Immature natural killer cell (primary cell): ENCODE results near the gene TBC1D22A. TPM values are rescaled to one million over a fixed set of nuclear protein-coding genes. Genes with fewer than 3 reads are reported as not detected.
A peak's percentile ranks its signal among the peaks of the same experiment; 100 is the strongest.

ENCODE experiments used
- DNase-seq, 3 donors: peaks; one replicate each; pipeline ENCODE4 v3.0.0; 2022; ENCODE audit warnings: mixed read lengths in 1 of 3
- H3K27ac Mint-ChIP-seq, 6 donors: one replicate each; pipeline ENCODE4 v1.8.0; 2020; ENCODE audit warnings: mixed read lengths in 6 of 6, mild to moderate bottlenecking in 5 of 6, inconsistent platforms in 4 of 6, moderate library complexity in 3 of 6
- H3K27me3 Mint-ChIP-seq, 3 donors: one replicate each; pipeline ENCODE4 v1.8.0; 2020 to 2021; ENCODE audit warnings: low read depth in 3 of 3, mild to moderate bottlenecking in 3 of 3, mixed read lengths in 3 of 3, moderate library complexity in 3 of 3, inconsistent platforms in 1 of 3
- H3K36me3 Mint-ChIP-seq, 3 donors: one replicate each; pipeline ENCODE4 v1.8.0; 2020; ENCODE audit warnings: mixed read lengths in 3 of 3, inconsistent platforms in 2 of 3, mild to moderate bottlenecking in 2 of 3
- H3K4me1 Mint-ChIP-seq, 2 donors: one replicate each; pipeline ENCODE4 v1.8.0; 2020; ENCODE audit warnings: inconsistent platforms in 2 of 2, mild to moderate bottlenecking in 2 of 2, mixed read lengths in 2 of 2, moderate library complexity in 1 of 2
- H3K4me3 Mint-ChIP-seq, 5 donors: one replicate each; pipeline ENCODE4 v1.8.0; 2020; ENCODE audit warnings: mild to moderate bottlenecking in 5 of 5, mixed read lengths in 5 of 5, inconsistent platforms in 3 of 5, moderate library complexity in 3 of 5
- H3K9me3 Mint-ChIP-seq, 6 donors: one replicate each; pipeline ENCODE4 v1.8.0; 2020; ENCODE audit warnings: mild to moderate bottlenecking in 6 of 6, mixed read lengths in 6 of 6, inconsistent platforms in 4 of 6, moderate library complexity in 3 of 6
- polyA plus RNA-seq, 3 donors: library from polyadenylated mRNA; unstranded; fragments of 300-500 nt; fragmentation: Illumina TruSeq; gene quantifications; one replicate each; pipeline ENCODE4 v1.2.3, GENCODE V29; 2021

Gene TBC1D22A
- polyA plus RNA-seq, 3 donors from 2014 or later = 20.6 to 28.0 (median 24.0) TPM

- peaks cover 0 to 3% (median 0%) of the 10 kb centered on the region in 3 donors for H3K27me3 Mint-ChIP-seq
- H3K27ac Mint-ChIP-seq = peak overlapping the region in 3 of 6 donors; percentile 27 to 78 (median 48)
- no peak for DNase-seq
- H3K9me3 Mint-ChIP-seq = no peaks in the 10 kb centered on the region
- no peak overlapping the region for H3K4me3 Mint-ChIP-seq
- peaks cover 0 to 4% (median 4%) of the 10 kb centered on the region in 3 donors for H3K36me3 Mint-ChIP-seq
- peaks cover 46 to 73% of the 10 kb centered on the region in 2 donors for H3K4me1 Mint-ChIP-seq
These were observed 121.9 kb downstream of the TBC1D22A start for GRCh38 chr22:46884365-46884764.

DNA sequence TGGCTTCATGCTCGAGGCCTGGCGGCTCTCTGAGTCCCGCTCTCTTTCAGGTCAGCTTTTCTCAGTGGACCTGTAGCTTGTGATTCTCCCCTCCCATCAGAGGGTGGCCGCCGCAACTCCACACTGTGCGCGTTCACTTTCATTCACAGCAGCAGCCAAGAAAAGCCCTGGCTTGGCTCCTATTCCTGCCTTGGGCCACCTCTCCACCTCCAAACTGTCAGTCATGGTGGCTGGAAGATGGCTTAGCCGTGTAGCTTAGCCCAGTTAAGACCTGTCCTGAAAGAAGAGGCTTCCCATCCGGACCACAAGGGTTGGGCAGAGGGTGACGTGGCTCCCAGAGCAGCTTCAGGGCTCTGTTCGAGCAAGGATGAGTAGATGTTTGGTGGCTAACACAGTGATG, 125.5 kb downstream of the TBC1D22A start:
- no peak overlapping the region for H3K27ac Mint-ChIP-seq
- no peak overlapping the region for H3K4me3 Mint-ChIP-seq
- H3K9me3 Mint-ChIP-seq = no peaks in the 10 kb centered on the region
- peaks cover 0 to 4% (median 4%) of the 10 kb centered on the region in 3 donors for H3K36me3 Mint-ChIP-seq
- peaks cover 0 to 1% (median 0%) of the 10 kb centered on the region in 3 donors for H3K27me3 Mint-ChIP-seq
- peaks cover 15 to 50% of the 10 kb centered on the region in 2 donors for H3K4me1 Mint-ChIP-seq
- no peak for DNase-seq

GRCh38 chr22:46890819-46891218, 128.4 kb downstream of the TBC1D22A start:
- no peak overlapping the region for H3K27ac Mint-ChIP-seq
- H3K4me3 Mint-ChIP-seq = no peak overlapping the region
- no peak for DNase-seq
- no peaks in the 10 kb centered on the region for H3K9me3 Mint-ChIP-seq
- H3K36me3 Mint-ChIP-seq = peaks cover 3 to 18% (median 4%) of the 10 kb centered on the region in 3 donors
- peaks cover 0 to 2% (median 1%) of the 10 kb centered on the region in 3 donors for H3K27me3 Mint-ChIP-seq
- peaks cover 9 to 33% of the 10 kb centered on the region in 2 donors for H3K4me1 Mint-ChIP-seq

- no peaks in the 10 kb centered on the region for H3K9me3 Mint-ChIP-seq
- H3K4me1 Mint-ChIP-seq = peaks cover 13 to 39% of the 10 kb centered on the region in 2 donors
- H3K36me3 Mint-ChIP-seq = peaks cover 5 to 25% (median 10%) of the 10 kb centered on the region in 3 donors
- no peak for DNase-seq
- H3K4me3 Mint-ChIP-seq = no peak overlapping the region
- peaks cover 0 to 2% (median 1%) of the 10 kb centered on the region in 3 donors for H3K27me3 Mint-ChIP-seq
- H3K27ac Mint-ChIP-seq = peak overlapping the region in 1 of 6 donors; percentile 10
These were observed 129.0 kb downstream of the TBC1D22A start for GRCh38 chr22:46891382-46891951.

DNA sequence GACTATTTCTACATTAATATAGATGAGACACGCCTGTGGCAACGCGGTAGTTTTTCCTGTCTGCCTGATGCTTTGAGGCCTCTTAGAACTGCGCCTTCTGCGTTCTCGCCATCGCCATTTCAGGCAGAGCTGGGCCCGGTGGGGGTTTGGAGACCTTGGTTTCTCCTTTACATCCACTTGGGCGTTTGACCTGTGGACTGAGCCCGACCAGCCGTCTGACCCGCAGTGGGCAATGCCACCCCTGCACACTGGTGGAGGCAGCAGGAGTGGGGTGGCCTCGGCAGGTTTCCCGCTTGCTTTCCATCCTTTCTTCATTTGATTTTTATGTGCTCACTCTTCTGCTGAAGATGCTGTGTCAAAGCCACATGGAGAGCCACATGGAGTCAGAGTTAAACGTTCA, 130.4 kb downstream of the TBC1D22A start:
- H3K9me3 Mint-ChIP-seq = no peaks in the 10 kb centered on the region
- H3K27me3 Mint-ChIP-seq = peaks cover 0 to 3% (median 0%) of the 10 kb centered on the region in 3 donors
- H3K27ac Mint-ChIP-seq = peak overlapping the region in 1 of 6 donors; percentile 29
- no peak for DNase-seq
- H3K36me3 Mint-ChIP-seq = peaks cover 5 to 25% (median 12%) of the 10 kb centered on the region in 3 donors
- peaks cover 14 to 32% of the 10 kb centered on the region in 2 donors for H3K4me1 Mint-ChIP-seq
- H3K4me3 Mint-ChIP-seq = no peak overlapping the region

DNA sequence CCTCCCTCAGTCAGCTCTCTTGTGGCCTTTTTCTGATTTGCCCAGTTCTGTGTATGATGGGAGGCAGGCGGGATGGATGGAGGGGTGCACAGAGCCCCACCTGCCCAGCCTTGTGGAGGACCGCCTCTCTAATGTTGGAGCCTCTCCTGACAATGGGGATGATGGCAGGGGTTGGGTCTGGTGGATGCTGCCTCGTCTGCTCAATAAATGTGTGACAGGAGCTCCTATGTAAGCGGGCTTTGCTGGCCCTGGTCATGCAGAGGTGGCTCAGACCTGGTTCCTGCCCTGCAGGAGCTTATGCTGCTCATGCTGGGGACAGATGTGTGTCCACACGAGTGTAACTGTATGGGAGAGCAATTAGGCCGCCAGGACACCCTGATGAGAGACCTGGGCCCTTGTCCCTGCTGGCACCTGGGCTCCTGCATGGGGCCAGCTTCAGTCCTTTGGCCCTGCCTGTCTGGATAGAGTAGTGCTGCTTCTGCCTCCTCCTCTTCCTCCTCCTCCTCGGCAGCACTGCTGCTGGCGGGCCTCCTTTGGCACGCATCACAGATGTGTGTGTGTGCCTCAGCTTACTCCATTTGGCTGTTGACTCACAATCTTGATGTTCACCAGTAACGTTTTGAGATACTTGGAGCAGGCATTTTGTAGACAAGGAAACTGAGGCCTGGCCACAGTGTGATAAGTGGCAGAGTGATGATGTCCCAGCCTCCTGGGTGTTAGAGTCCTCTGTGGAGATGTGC, 131.0 kb downstream of the TBC1D22A start:
- peaks cover 5 to 25% (median 12%) of the 10 kb centered on the region in 3 donors for H3K36me3 Mint-ChIP-seq
- peaks cover 13 to 36% of the 10 kb centered on the region in 2 donors for H3K4me1 Mint-ChIP-seq

GRCh38 chr22:46894081-46894671, 131.7 kb downstream of the TBC1D22A start:
- DNase-seq = no peak
- H3K27me3 Mint-ChIP-seq = peaks cover 0 to 3% (median 0%) of the 10 kb centered on the region in 3 donors
- H3K27ac Mint-ChIP-seq = peak overlapping the region in 1 of 6 donors; percentile 36
- peaks cover 5 to 25% (median 12%) of the 10 kb centered on the region in 3 donors for H3K36me3 Mint-ChIP-seq
- H3K9me3 Mint-ChIP-seq = no peaks in the 10 kb centered on the region
- H3K4me1 Mint-ChIP-seq = peaks cover 13 to 37% of the 10 kb centered on the region in 2 donors
- H3K4me3 Mint-ChIP-seq = no peak overlapping the region

More for the DNA sequence above, 131.0 kb downstream of the TBC1D22A start:
- Mint-ChIP-seq H3K27me3 (peaks cover 0 to 3% (median 0%) of the 10 kb centered on the region in 3 donors), H3K9me3 (no peaks in the 10 kb centered on the region), H3K27ac (peak overlapping the region in 1 of 6 donors; percentile 29), H3K4me3 (no peak overlapping the region)
- DNase-seq = no peak

DNA sequence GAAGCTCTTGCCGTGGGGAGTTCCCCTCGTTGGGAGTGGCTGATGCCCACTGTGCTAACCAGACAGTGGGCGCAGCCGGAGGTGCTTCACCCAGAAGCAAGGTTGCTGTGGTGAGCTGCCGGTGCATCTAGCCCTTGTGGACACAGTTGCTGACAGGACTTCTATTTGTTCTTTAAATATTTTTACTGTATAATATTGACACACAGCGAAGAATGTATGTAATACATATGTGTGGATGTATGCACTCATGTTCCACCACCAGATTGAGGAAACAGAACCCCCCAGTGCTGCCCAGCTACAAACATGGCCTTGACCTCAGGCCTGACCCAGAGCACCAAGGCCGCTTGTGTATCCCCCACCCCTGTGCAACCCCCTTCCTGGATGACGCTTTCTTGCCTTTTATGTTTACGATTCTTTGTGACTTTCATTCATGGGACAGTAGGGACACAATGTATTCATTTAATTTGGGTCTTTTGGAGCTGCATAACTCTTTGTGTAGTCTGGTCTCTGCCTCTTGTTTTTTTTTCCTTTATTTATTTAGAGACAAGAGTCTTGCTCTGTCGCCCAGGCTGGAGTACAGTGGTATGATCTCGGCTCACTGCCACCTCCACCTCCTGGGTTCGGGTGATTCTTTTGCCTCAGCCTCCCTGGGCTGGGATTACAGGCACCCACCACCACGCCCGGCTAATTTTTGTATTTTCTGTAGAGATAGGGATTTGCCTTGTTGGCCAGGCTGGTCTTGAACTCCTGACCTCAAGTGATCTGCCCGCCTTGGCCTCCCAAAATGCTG, 132.6 kb downstream of the TBC1D22A start:
- Mint-ChIP-seq H3K36me3 (peaks cover 5 to 25% (median 12%) of the 10 kb centered on the region in 3 donors), H3K4me1 (peaks cover 11 to 32% of the 10 kb centered on the region in 2 donors), H3K4me3 (no peak overlapping the region), H3K27me3 (peaks cover 0 to 3% (median 2%) of the 10 kb centered on the region in 3 donors), H3K9me3 (no peaks in the 10 kb centered on the region), H3K27ac (no peak overlapping the region)
- no peak for DNase-seq

DNA sequence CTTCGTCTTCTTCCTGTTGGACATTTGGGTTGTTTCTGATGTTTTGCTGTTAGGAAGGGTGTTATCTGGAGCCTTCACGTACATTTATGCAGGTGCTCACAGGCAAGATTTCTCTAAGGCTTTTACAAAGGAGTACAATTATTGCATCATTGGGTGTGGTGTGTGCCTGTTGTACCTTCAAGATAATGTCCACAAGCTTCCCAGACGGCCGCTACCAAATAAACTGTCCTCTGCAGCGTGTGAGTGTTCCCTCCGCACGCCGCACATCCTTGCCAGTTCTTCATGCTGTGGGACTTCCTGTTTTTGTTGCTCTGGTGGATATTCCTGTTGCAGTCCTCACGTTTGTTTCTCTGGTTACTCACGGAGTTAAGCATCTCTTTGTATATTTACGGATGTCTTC, 133.3 kb downstream of the TBC1D22A start:
- Mint-ChIP-seq H3K36me3 (peaks cover 5 to 25% (median 12%) of the 10 kb centered on the region in 3 donors), H3K27me3 (peaks cover 0 to 3% (median 2%) of the 10 kb centered on the region in 3 donors), H3K4me3 (no peak overlapping the region), H3K4me1 (peaks cover 16 to 34% of the 10 kb centered on the region in 2 donors), H3K27ac (peak overlapping the region in 2 of 6 donors; percentile 3 to 27), H3K9me3 (no peaks in the 10 kb centered on the region)
- no peak for DNase-seq

DNA sequence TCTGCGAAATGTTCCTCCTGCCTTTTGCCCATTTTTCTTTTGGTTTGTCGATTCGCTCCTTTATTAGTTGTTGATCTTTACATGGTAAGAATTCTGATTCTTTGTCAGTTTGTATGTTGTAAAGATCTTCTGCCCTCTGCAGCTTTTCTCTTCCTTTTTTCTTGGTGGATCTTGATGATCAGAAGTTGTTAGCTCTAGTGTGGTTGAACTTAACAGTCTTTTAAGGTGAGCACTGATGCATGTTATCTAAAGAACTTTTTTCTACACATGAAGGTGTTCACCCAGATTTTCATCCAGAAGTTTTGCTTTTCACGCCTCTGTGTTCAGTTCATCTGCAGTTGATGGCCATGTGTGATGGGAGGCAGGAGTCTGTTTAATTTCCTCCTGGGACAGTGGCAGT, 133.7 kb downstream of the TBC1D22A start:
- H3K36me3 Mint-ChIP-seq = peaks cover 5 to 25% (median 12%) of the 10 kb centered on the region in 3 donors
- no peak for DNase-seq
- peaks cover 0 to 3% (median 2%) of the 10 kb centered on the region in 3 donors for H3K27me3 Mint-ChIP-seq
- peaks cover 16 to 34% of the 10 kb centered on the region in 2 donors for H3K4me1 Mint-ChIP-seq
- H3K4me3 Mint-ChIP-seq = no peak overlapping the region
- H3K9me3 Mint-ChIP-seq = no peaks in the 10 kb centered on the region
- peak overlapping the region in 3 of 6 donors; percentile 3 to 27 (median 14) for H3K27ac Mint-ChIP-seq

- H3K27me3 Mint-ChIP-seq = peaks cover 0 to 3% (median 2%) of the 10 kb centered on the region in 3 donors
- no peak for DNase-seq
- H3K27ac Mint-ChIP-seq = peak overlapping the region in 1 of 6 donors; percentile 14
- H3K4me1 Mint-ChIP-seq = peaks cover 16 to 36% of the 10 kb centered on the region in 2 donors
- no peak overlapping the region for H3K4me3 Mint-ChIP-seq
- H3K9me3 Mint-ChIP-seq = no peaks in the 10 kb centered on the region
- H3K36me3 Mint-ChIP-seq = peaks cover 5 to 25% (median 12%) of the 10 kb centered on the region in 3 donors
These were observed 134.3 kb downstream of the TBC1D22A start for GRCh38 chr22:46896568-46897245.

DNA sequence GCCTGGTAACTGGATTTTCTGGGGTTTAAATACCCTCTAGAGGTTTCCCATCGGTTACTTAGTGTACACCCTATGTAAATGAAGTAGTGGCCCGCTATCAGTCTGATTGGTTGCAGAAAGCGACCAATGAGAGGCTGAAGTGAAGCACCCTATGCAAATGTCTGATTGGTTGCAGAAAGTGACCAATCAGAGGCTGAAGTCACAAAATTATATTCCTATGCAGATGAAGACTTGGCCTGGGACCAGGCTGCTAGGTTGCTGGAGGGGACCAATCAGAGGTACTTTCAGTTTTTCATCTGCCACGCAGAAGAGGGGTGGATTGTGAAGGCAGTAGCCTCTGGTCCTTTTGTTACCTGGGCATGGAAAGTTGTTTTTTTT, 134.8 kb downstream of the TBC1D22A start:
- DNase-seq = no peak
- Mint-ChIP-seq H3K27me3 (peaks cover 0 to 3% (median 2%) of the 10 kb centered on the region in 3 donors), H3K4me1 (peaks cover 16 to 36% of the 10 kb centered on the region in 2 donors), H3K9me3 (no peaks in the 10 kb centered on the region), H3K27ac (peak overlapping the region in 1 of 6 donors; percentile 4), H3K4me3 (no peak overlapping the region), H3K36me3 (peaks cover 5 to 25% (median 12%) of the 10 kb centered on the region in 3 donors)
